GDM1 (cell line): Measurements from ENCODE around the gene MRPL57.
"Not testable (repeated sequence)": the region's sequence is repeated elsewhere in the genome, so short reads cannot be mapped to it uniquely, and the experiment has no call there.

Experiments used
- DNase-seq: peaks from one replicate; lab custom pipeline; 2025; lab: John Stamatoyannopoulos, UW

The MRPL57 gene

DNA sequence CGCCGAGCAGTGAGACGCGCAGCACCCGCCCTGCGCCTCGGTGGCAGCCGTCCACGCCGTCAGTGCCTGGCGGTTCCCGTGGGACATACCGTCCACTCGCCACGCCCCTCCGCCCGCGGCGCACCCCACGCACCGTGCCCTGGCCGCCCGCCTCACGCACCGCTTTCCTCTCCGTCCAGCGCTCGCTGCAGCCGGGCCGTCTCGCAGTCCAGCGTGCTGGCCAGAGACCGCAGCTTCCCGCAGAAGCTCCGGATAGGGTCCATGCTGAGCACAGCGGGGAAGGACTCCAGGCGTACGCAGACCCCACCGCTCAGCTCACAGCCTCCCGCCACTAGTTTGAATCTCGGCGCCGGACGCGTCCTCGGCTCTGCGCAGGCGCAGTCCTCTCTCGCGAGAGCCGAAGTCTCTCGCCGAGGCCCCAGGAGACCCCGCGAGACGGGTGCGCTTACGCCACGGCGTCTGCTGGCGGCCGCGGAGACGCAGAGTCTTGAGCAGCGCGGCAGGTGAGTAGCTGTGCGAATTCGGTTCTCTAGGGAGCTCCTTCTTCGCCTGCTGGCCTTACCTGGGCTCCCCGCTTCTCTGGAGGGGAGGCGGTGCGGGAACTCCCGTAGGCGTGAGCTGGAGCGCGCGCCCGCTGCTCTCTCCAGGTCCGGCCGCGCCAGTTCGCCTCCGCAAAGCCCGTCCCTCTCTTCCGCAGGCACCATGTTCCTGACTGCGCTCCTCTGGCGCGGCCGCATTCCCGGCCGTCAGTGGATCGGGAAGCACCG lies at the start of gene MRPL57, which contains the start of gene SKA3:
Gene MRPL57, plus strand, starts transcription at position 444 of the 767 bp plus-strand sequence. Its CDS starts 259 bp downstream, at position 703.
Gene SKA3, minus strand, starts transcription at position 338 of the 767 bp plus-strand sequence. Its CDS starts 75 bp downstream, at position 263.
- peak; percentile 98 for DNase-seq

DNA sequence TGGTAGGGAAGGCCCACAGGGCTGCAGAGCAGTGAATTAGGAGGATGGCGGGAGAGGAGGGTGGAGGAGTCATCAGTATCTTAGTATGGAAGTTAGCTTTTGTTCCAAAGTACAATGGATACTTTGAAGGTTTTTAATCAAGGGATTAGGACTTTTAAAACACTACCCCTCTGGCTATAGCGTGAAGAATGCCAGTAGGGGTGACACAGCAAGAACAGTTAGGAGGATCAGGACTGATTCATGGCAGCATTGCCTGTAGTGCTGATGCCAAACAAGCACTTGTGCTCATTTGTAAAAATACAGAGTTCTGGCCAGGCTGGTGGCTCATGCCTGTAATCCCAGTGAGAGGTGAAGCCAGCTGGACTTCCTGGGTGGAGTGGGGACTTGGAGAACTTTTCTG lies 46.3 kb upstream of the MRPL57 start:
- DNase-seq: no peak

DNA sequence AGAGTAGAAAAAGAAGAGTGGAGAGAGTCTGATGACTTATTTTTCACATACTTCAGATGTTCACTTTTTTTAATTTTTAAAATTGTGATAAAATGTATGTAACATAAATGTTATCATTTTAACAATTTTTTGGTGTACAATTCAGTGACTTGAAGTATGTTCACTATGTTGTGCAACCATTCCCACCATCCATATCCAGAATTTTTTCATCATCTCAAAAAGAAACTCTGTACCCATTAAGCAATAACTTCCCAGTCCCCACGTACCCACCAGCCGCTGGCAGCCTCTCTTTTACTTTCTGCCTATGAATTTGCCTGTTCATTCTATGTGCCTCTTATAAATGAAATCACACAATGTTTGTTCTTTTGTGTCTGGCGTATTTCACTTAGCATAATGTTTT lies 43.4 kb upstream of the MRPL57 start:
- no peak for DNase-seq

DNA sequence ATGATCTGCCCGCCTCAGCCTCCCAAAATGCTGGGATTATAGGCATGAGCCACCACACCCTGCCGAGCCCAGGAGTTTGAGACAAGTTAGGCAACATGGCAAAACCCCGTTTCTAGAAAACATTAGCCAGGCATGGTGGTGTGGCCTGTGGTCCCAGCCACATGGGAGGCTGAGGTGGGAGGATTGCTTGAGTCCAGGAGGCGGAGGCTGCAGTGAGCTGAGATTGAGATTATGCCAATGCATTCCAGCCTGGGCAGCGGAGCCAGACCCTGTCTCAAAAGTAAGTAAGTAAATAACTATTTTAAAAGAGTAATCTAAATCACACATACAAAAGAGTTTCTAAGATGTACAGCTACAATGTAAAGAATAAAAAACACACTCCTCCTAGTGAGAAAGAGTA lies 42.0 kb upstream of the MRPL57 start:
- no peak for DNase-seq

DNA sequence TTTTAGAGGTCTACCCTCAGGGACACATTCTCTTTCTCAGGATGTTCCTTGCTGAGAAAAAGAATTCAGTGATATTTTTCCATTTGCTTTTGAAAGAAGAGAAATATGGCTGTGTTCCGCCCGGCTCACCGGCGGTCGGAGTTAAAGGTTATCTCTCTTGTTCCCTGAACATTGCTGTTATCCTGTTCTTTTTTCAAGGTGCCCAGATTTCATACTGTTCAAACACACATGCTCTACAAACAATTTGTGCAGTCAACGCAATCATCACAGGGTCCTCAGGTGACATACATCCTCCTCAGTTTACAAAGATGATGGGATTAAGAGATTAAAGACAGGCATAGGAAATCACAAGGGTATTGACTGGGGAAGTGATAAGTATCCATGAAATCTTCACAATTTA lies 40.6 kb upstream of the MRPL57 start:
- not testable (repeated sequence) for DNase-seq

DNA sequence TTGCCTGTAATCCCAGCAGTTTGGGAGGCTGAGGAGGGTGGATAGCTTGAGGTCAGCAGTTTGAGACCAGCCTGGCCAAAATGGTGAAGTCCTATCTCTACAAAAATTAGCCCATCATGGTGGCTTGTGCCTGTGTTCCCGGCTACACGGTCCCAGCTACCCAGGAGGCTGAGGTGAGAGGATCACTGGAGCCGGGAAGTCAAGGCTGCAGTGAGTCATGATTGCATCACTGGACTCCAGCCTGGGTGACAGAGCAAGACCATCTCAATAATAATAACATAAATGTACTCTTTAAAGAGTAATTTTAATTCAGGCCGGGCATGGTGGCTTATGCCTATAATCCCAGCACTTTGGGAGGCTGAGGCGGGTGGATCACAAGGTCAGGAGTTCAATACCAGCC lies 38.8 kb upstream of the MRPL57 start:
- no peak for DNase-seq

DNA sequence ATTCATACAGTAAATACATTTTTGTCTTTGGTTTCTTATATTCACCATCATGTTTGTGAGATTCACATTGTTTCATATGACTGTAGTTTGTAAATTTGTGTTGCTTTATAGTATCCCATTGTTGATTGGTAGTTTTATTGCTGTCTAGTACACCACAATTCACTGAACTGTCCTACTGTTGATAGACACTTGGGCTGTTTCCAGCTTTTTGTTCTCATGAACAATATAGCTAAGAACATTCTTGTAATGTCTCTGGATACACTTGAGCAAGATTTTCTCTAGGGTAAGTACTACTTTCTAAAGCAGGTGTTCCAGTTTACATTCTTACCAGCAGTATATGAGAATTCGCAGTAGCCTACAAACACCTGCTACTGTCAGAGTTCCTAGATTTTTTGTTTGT lies 37.9 kb upstream of the MRPL57 start:
- DNase-seq: no peak

DNA sequence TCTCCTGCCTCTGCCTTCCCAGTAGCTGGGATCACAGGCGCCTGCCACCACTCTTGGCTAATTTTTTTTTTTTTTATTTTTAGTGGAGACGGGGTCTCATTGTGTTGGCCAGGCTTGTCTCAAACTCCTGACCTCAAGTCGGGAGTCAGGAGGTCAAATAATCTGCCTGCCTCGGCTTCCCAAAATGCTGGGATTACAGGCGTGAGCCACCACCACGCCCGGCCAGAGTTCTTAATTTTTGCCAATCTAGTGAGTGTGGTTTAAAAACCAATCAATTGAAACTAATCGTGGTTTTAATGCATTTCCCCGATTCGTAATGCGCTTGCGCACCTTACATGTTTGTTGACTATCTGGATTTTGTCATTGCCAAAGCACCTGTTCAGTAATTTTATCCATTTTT lies 37.1 kb upstream of the MRPL57 start:
- no peak for DNase-seq

DNA sequence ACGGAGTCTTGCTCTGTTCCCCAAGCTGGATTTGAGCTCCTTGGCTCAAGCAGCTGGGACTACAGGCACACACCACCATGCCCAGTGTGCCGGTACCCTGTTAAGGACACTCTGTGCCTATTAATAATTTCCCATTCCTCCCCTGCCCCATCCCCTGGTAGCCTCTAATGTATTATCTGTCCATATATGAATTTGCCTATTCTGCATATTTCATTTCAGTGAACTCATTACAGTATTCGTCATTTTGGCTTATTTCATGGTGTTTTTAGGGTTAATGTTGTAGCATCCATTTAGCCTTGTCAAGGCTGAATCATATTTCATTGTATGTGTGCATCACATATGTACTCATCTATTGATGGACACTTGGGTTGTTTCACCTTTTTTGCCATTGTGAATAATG lies 33.7 kb upstream of the MRPL57 start:
- no peak for DNase-seq

DNA sequence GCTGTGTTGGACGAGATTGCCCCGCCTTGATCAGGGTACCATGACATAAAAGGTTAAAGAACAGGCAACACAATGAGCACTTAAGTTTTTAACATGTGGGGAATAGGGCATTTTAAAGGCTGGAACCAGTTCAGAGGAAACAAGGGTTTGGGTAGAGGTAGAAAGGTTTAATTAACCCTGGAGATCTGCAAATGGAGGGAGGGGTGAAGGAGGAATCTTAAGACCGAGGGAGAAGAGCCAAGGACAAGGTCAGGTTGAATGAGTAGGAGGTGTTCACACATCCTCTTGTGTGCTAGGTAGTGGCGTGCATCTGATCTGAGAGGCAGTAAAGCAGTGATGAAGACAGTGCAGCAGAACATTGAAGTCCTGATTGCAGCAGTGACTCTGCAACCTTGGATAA lies 28.6 kb upstream of the MRPL57 start:
- DNase-seq: no peak

DNA sequence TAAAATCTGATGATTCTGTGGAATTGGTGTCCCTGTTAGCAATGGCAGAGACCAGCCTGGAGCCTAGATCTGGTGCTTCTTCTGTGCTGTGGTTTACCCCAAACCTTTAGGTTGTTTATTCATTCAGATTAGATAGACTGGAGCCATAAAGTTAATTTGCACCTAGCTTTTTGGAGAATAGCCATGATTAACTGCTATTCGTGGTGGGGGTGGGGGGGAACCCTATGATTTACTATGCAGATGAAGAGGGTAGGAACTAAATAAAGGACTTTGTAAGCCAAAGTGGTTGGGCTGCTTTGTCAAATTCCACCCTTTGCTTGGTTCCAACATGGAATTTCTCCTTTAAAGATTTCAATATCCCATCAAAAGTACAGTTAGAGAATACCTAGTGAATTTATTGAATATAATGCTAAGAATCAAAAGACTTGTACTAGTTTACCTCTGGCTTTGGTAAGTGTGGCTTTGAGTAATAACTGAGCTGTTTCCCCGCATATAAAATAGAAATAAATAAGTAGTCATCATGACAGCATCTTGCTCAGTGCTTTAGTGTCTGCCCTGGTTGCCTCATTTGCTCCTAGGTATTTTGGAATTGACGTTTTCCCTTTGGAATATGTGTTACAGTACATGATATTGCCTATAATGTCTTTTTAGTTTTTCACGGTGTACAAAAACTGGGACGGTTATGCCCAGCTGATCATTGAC lies 27.8 kb upstream of the MRPL57 start:
- DNase-seq: no peak

DNA sequence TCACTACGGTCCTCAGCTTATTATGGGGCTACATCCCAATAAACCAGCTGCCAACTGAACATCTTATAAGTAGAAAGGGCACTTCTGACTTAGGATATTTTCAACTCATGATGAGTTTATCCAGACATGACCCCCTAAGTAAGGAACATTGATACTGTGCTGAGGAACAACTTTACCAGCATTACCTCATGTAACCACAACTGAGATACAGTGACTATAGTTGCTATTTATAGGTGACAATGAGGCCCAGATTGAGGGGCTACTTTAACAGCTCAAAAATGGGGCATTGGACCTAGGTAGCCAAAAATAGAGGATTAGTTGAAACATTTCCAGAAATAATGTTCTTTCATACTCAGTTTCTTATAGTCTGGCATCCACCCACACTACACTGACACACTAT lies 26.9 kb upstream of the MRPL57 start:
- DNase-seq: no peak

DNA sequence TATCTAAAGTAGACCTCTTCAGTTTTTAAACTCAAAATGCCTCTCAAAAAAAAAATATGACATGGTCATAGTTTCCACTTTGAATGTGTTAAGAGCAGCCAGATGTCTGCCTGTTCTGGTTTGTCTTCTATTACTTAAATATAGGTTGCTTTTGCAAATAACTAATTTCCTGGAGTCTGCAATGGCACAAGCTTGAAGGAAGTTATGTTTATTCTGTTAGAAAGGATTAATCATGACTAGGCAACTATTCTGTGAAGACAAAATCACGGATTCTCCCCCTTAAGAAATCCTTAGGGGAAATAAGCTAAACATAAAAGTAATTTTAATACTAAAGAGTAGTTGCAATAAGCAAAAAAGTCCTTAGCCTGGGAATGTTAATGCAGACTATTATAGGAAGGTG lies 26.4 kb upstream of the MRPL57 start:
- no peak for DNase-seq

DNA sequence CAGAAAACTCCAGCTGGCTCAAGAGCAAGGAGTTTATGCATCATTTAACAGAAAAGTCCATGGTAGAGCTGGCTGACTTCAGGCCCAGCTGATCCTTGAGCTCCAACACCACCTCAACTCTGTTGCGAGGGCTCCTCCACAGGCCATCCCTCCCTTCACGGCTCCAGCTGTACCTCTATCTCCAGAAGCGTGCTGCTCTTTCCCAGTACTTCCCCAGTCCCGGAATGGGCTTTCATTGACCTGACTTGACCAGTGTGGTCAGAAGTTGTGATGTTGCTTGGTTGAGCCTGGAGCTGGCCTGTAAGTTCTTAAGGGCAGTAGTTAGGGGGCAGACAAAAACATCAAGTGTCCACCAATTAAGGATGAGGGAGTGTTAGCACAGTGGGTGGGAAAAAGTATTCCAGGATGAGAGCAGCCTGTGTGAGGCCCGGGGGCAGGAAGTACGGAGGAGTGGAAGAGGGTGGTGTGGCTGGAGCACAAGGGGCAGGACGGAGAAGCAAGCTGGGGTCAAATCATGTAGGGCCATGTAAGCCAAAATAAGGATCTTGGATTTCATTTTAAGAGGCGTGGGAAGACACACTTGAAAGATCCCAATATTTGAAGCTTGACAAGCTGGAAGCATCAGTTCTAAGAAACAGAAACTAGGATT lies 24.1 kb upstream of the MRPL57 start:
- no peak for DNase-seq

DNA sequence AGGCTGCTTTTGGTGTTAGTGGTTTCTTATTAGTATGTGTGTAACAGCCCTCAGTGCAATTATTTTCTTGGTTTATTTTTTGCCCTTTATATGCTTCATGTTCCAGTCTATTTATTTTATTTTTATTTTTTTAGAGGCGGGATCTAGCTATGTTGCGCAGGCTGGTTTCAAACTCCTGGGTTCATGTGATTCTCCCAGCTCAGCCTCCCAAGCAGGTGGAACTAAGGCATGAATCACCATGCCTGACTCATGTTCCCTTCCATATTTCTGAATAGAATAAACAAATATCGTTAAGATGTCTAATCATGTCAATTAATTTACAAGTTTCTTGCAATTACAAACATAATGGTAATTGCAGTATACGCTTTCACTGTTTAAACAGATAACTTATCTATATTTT lies 11.8 kb upstream of the MRPL57 start:
- no peak for DNase-seq

DNA sequence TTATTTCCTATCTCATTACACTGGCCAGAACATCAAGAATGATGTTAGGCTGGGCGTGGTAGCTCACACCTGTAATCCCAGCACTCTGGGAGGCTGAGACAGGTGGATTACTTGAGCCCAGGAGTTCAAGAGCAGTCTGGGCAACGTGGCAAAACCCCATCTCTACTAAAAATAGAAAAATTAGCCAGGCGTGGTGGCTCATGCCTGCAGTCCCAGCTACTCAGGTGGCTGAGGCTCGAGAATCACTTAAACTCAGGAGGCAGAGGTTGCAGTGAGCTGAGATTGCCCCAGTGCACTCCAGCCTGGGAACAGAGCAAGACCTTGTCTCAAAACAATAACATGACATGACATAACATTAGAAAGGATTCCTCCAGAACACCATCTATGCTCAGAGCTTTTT lies 10.9 kb upstream of the MRPL57 start:
- not testable (repeated sequence) for DNase-seq

DNA sequence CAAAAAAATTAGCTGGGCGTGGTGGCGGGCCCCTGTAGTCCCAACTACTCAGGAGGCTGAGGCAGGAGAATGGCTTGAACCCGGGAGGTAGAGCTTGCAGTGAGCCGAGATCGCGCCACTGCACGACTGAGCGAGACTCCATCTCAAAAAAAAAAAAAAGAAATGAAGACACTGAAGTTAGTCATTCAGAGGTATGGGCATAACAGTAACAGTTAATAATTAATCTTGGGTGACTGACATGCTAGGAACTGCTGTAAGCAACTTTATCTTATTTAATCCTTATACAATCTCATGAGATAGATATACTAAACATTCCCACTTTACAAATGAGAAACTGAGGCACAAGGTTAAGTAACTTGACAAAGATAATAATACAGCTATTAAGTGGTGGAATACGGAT lies 5.0 kb upstream of the MRPL57 start:
- no peak for DNase-seq

DNA sequence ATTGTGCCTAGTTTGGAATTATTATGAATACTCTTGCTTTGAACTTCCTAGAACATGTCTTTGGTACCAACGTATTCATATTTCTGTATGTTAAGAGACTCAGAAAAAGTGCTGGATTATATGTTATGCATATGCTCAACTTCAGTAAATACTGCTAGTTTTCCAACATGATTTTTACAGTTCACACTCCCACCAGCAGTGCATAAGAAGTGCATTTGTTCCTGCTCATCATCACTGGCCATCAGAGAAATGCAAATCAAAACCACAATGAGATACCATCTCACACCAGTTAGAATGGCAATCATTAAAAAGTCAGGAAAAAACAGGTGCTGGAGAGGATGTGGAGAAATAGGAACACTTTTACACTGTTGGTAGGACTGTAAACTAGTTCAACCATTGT lies 2.7 kb upstream of the MRPL57 start:
- DNase-seq: not testable (repeated sequence)

DNA sequence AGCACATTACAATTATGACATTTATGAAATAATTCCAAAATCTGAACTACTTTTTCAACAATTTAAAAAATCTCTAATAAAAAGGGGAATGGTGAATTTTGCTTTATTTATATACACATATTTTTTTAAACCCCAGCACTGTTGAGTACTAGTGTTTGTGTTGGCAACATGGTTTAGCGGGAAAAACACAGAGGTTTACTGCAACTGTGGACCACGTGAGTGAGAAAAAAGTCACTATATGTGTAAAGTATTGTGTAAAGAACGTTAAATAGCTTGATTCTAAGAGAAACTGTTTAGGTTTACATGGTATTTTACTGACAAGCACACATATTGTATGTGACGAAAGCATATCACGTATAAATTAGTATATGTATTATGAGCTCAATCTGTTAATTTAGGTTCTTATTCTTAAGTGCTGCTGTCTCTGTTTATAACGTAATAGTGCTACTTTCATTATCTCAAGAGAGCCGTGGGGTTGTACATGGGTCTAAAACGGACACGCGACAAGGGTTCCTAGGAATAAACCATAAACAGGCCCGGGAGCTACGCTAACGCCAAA lies 723 bp upstream of the MRPL57 start:
- no peak for DNase-seq

DNA sequence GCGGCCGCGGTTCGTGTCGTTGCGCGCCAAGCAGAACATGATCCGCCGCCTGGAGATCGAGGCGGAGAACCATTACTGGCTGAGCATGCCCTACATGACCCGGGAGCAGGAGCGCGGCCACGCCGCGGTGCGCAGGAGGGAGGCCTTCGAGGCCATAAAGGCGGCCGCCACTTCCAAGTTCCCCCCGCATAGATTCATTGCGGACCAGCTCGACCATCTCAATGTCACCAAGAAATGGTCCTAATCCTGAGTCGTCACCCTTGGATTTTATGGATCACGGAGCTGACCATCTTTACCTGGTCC lies 475 bp downstream of the MRPL57 start:
- no peak for DNase-seq

DNA sequence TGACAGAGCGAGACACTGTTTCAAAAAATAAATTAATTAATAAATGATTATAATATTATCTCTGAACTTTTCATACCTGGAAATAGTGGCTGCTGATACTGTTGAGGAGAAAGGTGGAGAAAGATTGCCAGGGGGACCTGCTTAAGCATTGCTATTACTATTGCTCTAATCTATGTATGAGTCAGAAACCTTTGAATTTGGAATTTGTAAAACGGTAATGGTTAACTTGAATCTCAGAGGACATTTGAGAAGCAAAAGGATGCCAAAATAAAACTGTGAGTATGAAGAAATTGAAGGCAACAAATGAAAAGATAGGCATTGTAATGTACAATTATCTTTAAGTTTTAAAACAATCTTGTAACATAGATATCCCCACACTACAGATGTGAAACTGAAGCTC lies 5.2 kb downstream of the MRPL57 start:
- no peak for DNase-seq

DNA sequence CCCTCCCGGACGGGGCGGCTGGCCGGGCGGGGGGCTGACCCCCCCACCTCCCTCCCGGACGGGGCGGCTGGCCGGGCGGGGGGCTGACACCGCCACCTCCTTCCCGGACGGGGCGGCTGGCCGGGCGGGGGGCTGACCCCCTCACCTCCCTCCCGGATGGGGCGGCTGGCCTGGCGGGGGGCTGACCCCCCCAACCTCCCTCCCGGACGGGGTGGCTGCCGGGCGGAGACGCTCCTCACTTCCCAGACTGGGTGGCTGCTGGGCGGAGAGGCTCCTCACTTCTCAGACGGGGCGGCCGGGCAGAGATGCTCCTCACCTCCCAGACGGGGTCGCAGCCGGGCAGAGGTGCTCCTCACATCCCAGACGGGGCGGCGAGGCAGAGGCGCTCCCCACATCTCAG lies 10.0 kb downstream of the MRPL57 start:
- not testable (repeated sequence) for DNase-seq

DNA sequence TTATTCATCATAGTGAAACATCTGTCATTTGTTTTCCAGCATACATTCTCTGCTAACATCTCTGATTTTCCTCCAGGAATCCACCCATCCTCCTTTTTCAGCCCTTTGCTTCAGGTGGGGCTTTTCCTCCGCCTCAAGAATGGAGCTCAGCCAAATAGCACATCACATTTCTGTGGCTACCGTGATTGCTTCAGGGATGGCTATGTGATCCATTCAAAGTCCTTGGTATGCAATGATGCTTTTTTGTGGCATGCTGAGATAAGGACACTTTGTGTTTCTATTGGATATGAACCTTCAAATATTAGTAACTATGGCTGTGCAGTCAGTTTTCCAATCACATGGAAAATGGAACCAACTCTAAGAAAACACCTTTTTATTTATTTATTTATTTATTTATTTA lies 18.3 kb downstream of the MRPL57 start:
- not testable (repeated sequence) for DNase-seq
